Stimulated activated CD4-positive, alpha-beta T cell treated with anti-CD3 and anti-CD28 coated beads, Interleukin-15, amount 100 ng/mL, for 24 hours (primary cell): Measurements from ENCODE around the gene GFRA1.
"Not testable (repeated sequence)": the region's sequence is repeated elsewhere in the genome, so short reads cannot be mapped to it uniquely, and the experiment has no call there.

Experiments used
- DNase-seq: peaks from one replicate; pipeline ENCODE4 v3.0.0-alpha.2; 2020

GFRA1 gene

GRCh38 chr10:116195039-116195438 lies 78.0 kb downstream of the GFRA1 start:
- no peak for DNase-seq

GRCh38 chr10:116194061-116194460 lies 78.9 kb downstream of the GFRA1 start:
- no peak for DNase-seq

DNA sequence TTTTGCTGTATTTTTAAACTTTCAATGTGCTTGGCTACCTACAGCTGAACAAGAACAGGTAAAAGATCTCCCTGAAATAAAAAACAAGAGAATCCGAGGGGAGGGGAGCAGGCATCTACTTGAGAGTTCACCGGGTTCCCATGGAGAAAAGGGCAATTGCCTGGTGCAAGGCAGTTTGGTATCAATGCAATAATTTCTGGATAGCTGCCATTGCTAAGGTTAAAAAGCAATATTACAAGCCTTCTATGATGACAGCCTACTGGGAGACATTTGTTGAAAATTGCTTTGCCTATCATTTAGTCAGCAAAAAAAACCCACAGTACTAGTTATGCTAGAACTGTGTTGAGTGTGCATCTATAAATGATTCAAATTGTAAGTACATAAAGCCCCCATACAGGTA lies 82.1 kb downstream of the GFRA1 start:
- no peak for DNase-seq

- DNase-seq = no peak
These were observed 86.7 kb downstream of the GFRA1 start for GRCh38 chr10:116186273-116186672.

DNA sequence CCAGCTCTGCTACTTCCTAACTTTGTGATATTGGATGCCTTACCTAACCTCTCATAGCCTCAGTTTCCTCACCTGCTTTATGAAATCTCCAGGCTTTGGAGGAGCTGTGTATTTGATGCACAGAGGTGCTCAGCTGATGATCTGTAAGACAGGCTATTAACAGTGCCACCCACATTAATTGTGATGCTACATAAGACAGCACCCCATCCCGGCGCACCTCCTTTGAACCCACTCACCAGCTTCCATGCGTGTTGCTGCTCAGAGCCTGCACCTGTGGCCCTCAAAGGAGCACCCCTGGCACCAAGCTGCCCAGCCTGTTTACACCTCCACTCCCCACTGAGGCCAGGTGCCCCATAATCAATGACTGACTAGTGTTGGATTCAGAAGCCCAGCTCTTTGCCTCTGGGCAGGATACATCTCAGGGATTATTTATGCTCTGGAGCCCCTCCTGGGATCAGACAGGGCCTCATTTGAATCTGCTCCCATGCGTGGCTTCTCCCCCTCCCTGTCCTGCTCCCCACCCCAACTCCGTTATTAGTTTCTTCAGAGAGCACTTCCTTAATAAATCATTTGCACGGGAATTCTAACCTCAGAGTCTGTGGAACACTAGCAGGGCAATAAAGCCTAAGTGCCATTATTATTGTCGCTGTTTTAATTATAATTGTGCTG lies 87.7 kb downstream of the GFRA1 start:
- no peak for DNase-seq

- DNase-seq = no peak
These were observed 88.6 kb downstream of the GFRA1 start for GRCh38 chr10:116184512-116184794.

DNA sequence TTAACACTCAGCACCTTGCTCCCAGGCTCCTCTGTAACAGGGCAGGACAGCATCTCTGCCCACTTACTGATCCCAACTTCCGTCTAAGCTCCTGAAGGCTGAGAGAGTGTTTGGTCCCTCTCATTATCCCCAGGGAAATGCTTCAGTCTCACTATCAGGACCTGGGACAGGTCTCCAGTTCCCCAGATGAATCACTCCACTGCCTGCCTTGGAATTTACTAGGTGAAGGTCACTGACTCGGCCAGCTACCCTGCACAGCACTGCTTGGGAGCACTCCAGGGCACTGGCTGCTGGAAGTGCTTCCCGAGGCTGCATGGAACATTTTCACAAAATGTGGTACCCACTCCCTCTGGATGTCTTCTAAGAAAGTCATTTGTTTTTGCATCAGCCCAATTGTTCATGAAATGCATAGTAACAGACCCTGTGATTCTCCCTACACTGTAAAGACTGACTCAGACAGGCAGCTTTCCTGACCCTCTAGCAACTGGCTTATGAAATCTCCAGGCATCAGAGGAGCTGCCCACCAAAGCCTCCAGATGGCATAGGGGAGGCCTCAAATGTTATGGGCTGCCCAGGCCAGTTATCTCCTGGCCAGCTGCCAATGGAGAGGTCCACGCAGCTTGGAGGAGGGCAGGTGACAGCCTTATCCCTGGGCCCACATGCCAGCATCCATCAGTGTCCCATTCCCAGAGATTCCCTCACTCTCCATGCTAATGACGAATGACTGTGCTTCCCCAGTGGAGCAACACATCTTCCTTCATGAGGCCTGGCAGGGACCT lies 89.1 kb downstream of the GFRA1 start:
- DNase-seq = no peak

- DNase-seq = no peak
These were observed 90.6 kb downstream of the GFRA1 start for GRCh38 chr10:116182426-116182825.

DNA sequence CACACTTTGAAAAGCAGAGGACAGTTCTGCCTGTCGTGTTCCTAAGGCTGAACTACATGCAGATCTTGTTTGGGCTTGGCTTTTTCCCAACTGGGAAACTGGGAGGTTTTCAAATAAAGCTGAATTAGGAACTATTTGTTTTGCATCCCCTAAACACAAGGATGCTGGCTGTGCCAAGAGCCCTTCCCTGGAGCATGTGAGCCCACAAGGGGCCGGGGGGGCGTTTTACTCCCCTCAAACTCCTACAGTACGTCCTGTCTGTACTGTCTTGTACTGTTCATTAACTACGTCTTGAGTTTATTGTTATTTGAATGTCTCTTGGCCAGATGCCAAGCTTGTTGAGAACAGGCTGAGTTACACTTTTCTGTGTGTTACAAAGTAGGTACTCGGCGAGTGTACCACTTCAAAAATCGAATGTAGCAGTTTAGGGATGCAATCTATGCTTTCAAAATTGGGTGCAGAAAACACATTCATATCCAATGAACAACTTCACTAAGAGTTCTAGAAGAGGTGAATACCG lies 94.9 kb downstream of the GFRA1 start:
- no peak for DNase-seq

DNA sequence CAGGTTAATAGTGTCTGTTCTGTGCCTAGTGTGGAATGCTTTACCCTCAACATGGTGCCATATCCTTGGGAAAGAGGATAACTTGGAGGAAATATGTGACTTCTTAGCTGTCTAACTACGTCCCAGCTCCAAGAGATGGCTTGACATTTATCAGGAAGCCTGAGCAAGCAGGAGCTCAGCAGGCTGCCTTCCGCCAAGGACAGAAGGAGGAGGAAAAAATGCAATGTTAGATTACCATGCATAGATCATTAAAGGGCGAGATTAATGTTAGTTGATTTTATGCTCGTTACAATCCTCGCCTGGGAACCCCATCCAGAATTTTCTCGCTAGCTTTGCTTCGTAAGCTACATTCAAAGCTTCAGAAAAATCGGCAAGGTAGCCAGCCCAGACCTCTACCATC lies 97.8 kb downstream of the GFRA1 start:
- no peak for DNase-seq

DNA sequence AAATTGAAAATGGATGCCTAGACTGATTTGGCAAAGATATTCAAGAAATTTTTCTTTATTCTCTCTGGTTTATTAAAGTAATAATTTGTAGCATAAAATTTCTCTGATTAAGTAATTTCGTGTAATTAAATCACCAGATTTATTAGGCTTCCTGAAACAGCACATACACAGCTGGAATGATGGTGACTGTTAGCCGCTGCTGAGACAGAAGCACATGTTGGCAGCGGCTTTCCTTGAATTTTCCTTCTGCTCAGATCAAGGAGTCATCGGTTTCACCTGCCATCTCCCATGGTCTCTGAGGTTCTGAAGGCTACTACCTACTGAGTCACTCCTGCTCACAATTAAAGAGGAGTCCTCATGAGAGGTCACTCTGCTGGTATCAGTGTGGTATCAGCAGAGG lies 101.5 kb downstream of the GFRA1 start:
- no peak for DNase-seq

GRCh38 chr10:116170815-116171250 lies 102.2 kb downstream of the GFRA1 start:
- no peak for DNase-seq

DNA sequence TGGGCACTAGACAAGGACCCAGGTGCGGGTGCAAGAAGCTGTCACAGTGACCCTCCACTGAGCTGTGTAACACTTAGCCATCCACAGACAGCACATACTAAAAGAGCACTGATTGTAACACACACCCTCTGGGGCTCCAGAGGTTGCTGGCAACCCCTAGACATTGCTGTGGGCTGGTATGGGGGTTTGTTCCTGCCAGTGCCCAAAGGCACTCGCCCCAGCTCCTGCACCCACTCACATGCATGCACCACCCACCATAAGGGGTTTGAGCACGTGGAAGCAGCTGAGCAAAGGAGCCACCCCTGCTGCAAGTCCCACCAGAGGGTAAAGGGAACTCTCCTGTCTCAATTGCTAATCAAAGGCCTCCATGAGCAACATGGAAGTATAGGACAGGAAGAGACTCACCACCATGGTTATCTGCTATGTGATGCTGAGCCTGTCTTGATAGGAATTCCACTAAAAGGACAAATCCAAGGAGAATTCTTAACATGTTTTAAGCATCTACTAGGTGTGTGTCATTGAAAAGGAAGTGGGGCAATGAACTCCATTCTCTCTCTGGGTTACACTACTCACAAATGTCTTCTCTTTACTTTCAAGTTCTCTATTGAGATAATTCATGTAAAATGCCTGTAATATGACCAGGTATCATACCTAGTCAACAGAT lies 103.1 kb downstream of the GFRA1 start:
- DNase-seq = no peak

- no peak for DNase-seq
These were observed 104.3 kb downstream of the GFRA1 start for GRCh38 chr10:116168745-116169144.

DNA sequence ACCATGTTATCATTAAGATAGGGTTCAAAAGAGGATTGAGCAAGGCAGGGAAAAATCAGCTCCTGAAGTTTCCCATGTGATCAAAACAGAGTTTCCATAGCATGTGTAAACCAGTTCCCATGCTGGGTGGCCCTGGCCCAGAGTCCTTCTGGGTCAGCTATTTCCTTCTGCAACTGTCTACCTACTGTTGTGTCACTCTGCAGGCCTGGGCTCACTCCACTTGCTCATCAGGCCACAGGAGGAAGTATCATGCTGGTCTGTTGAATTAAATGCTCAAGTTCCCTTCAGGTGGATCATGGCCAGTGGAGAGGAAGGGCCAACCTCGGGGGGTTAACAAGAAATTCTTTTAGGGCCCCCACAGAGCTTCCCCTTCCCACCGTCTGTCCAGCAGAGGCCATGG lies 104.7 kb downstream of the GFRA1 start:
- DNase-seq = no peak

- not testable (repeated sequence) for DNase-seq
These were observed 107.1 kb downstream of the GFRA1 start for GRCh38 chr10:116165941-116166340.

GRCh38 chr10:116164291-116164690 lies 108.7 kb downstream of the GFRA1 start:
- no peak for DNase-seq

GRCh38 chr10:116163333-116164131 lies 109.5 kb downstream of the GFRA1 start:
- DNase-seq = no peak

DNA sequence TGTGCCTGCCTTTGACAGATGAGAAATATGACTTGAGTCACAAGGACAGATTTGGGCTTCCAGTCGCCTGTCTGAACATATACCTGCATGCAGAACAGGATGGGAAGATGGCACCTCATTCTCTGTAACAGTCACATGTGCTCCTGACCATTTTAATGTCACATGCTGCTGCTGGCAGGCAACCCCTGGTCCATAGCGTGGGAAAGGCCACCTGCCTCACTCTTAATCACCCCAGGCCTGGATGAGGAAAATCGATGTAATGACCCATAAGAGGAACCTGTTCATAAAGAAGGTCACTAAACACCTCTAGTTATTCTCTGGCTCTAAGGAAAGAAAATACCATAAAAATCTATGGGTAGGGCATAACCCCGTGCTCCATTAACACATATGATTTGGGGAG lies 110.2 kb downstream of the GFRA1 start:
- DNase-seq = no peak

DNA sequence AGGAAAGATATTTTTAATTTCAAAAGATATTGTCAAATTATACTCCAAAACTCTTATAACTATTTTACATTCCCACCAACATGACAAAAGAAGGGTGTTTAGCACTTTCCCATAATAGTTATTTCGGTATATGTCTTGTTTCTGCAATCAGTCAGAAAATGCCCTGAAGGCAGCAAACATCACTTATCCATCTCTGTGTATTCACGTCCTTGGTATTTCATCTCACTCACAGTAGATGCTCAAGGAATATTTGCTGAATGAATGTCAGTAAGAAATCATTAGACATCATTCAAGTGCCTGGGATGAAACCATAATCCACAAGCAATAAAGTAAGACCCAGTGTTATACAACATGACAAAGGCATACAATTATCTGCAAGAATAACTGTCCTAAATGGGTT lies 112.7 kb downstream of the GFRA1 start:
- no peak for DNase-seq

- DNase-seq = no peak
These were observed 113.8 kb downstream of the GFRA1 start for GRCh38 chr10:116159197-116159596.

GRCh38 chr10:116158036-116158435 lies 115.0 kb downstream of the GFRA1 start:
- no peak for DNase-seq

GRCh38 chr10:116157485-116157884 lies 115.5 kb downstream of the GFRA1 start:
- no peak for DNase-seq
